HCT116 (cell line): ENCODE measurements around the gene FBP1.

Experiments used
- CEBPB ChIP-seq: IDR thresholded peaks from 2 replicates; pipeline ENCODE4 v1.6.1; 2012; ENCODE audit warnings: low read depth
- EGR1 ChIP-seq: IDR thresholded peaks from 2 replicates; pipeline ENCODE4 v1.6.1; 2012; ENCODE audit warnings: low read depth
- EZH2 ChIP-seq: fragments of 200-600 bp; sonication (generic); IDR thresholded peaks from 2 replicates; pipeline ENCODE4 v1.6.1; 2017; ENCODE audit warnings: antibody characterized with exemption, mixed run types
- MAX ChIP-seq: IDR thresholded peaks from 2 replicates; pipeline ENCODE4 v1.6.1; 2012
- POLR2A ChIP-seq: IDR thresholded peaks from 2 replicates; pipeline ENCODE4 v1.7.0; 2011; ENCODE audit warnings: borderline replicate concordance; ENCODE audit not compliant: insufficient read depth, insufficient read length; ENCODE audit errors: extremely low read depth
- POLR2AphosphoS5 ChIP-seq: IDR thresholded peaks from 2 replicates; pipeline ENCODE4 v1.6.1; 2011; ENCODE audit warnings: mild to moderate bottlenecking, low read depth, low read length, moderate library complexity
- RAD21 ChIP-seq: IDR thresholded peaks from 2 replicates; pipeline ENCODE4 v1.6.1; 2012; ENCODE audit warnings: low read depth, mild to moderate bottlenecking
- SIN3A ChIP-seq: IDR thresholded peaks from 2 replicates; pipeline ENCODE4 v1.6.1; 2012; ENCODE audit warnings: low read depth
- YY1 ChIP-seq: IDR thresholded peaks from 2 replicates; pipeline ENCODE4 v1.6.1; 2011; ENCODE audit warnings: low read length, low read depth, moderate library complexity, mild to moderate bottlenecking; ENCODE audit not compliant: insufficient replicate concordance; ENCODE audit errors: extremely low read depth
- ZFX ChIP-seq: fragments of 450-650 bp; IDR thresholded peaks from 2 replicates; pipeline ENCODE4 v1.6.1; 2017
- TF ChIP-seq, protein P1 (sequence below): IDR thresholded peaks from 2 replicates; pipeline ENCODE4 v1.6.1; 2011; ENCODE audit warnings: mild to moderate bottlenecking, low read length, moderate library complexity; ENCODE audit not compliant: insufficient replicate concordance; ENCODE audit errors: extremely low read depth
- TF ChIP-seq, protein P2 (sequence below): IDR thresholded peaks from 2 replicates; pipeline ENCODE4 v1.6.1; 2012
- TF ChIP-seq, protein P3 (sequence below): IDR thresholded peaks from 2 replicates; pipeline ENCODE4 v1.6.1; 2012; ENCODE audit warnings: low read depth
- TF ChIP-seq, protein P4 (sequence below), 3 experiments: fragments of 200-600 bp in 1 of 3; sonication (generic) in 1 of 3; IDR thresholded peaks in 2 of 3; conservative IDR thresholded peaks in 1 of 3; 2 replicates each; pipeline ENCODE4 v1.5.1; 2012 to 2017; ENCODE audit warnings: low read depth in 2 of 3, low read length in 2 of 3, antibody characterized with exemption in 1 of 3, borderline replicate concordance in 1 of 3, control low read depth in 1 of 3, mild to moderate bottlenecking in 1 of 3, mixed read lengths in 1 of 3, mixed run types in 1 of 3, moderate library complexity in 1 of 3; ENCODE audit not compliant: insufficient read depth in 1 of 3

GRCh38 chr9:94567271-94567670, 72.0 kb downstream of the FBP1 start:
- TF ChIP-seq SIN3A (no peak), POLR2A (no peak), RAD21 (no peak), POLR2AphosphoS5 (no peak), YY1 (no peak), CEBPB (no peak), EZH2 (no peak), MAX (no peak), ZFX (no peak), EGR1 (no peak)
- TF ChIP-seq, protein P1, sequence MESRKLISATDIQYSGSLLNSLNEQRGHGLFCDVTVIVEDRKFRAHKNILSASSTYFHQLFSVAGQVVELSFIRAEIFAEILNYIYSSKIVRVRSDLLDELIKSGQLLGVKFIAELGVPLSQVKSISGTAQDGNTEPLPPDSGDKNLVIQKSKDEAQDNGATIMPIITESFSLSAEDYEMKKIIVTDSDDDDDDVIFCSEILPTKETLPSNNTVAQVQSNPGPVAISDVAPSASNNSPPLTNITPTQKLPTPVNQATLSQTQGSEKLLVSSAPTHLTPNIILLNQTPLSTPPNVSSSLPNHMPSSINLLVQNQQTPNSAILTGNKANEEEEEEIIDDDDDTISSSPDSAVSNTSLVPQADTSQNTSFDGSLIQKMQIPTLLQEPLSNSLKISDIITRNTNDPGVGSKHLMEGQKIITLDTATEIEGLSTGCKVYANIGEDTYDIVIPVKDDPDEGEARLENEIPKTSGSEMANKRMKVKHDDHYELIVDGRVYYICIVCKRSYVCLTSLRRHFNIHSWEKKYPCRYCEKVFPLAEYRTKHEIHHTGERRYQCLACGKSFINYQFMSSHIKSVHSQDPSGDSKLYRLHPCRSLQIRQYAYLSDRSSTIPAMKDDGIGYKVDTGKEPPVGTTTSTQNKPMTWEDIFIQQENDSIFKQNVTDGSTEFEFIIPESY, result no peak
- TF ChIP-seq, protein P2, sequence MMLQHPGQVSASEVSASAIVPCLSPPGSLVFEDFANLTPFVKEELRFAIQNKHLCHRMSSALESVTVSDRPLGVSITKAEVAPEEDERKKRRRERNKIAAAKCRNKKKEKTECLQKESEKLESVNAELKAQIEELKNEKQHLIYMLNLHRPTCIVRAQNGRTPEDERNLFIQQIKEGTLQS, result no peak
- TF ChIP-seq, protein P3, sequence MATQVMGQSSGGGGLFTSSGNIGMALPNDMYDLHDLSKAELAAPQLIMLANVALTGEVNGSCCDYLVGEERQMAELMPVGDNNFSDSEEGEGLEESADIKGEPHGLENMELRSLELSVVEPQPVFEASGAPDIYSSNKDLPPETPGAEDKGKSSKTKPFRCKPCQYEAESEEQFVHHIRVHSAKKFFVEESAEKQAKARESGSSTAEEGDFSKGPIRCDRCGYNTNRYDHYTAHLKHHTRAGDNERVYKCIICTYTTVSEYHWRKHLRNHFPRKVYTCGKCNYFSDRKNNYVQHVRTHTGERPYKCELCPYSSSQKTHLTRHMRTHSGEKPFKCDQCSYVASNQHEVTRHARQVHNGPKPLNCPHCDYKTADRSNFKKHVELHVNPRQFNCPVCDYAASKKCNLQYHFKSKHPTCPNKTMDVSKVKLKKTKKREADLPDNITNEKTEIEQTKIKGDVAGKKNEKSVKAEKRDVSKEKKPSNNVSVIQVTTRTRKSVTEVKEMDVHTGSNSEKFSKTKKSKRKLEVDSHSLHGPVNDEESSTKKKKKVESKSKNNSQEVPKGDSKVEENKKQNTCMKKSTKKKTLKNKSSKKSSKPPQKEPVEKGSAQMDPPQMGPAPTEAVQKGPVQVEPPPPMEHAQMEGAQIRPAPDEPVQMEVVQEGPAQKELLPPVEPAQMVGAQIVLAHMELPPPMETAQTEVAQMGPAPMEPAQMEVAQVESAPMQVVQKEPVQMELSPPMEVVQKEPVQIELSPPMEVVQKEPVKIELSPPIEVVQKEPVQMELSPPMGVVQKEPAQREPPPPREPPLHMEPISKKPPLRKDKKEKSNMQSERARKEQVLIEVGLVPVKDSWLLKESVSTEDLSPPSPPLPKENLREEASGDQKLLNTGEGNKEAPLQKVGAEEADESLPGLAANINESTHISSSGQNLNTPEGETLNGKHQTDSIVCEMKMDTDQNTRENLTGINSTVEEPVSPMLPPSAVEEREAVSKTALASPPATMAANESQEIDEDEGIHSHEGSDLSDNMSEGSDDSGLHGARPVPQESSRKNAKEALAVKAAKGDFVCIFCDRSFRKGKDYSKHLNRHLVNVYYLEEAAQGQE, result no peak
- TF ChIP-seq, protein P4, sequence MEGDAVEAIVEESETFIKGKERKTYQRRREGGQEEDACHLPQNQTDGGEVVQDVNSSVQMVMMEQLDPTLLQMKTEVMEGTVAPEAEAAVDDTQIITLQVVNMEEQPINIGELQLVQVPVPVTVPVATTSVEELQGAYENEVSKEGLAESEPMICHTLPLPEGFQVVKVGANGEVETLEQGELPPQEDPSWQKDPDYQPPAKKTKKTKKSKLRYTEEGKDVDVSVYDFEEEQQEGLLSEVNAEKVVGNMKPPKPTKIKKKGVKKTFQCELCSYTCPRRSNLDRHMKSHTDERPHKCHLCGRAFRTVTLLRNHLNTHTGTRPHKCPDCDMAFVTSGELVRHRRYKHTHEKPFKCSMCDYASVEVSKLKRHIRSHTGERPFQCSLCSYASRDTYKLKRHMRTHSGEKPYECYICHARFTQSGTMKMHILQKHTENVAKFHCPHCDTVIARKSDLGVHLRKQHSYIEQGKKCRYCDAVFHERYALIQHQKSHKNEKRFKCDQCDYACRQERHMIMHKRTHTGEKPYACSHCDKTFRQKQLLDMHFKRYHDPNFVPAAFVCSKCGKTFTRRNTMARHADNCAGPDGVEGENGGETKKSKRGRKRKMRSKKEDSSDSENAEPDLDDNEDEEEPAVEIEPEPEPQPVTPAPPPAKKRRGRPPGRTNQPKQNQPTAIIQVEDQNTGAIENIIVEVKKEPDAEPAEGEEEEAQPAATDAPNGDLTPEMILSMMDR (IDR thresholded peaks at IDR 0.05 in 2 of 3, conservative IDR thresholded peaks at IDR 0.05 in 1 of 3; ENCODE audit: borderline replicate concordance in 1 of 3, insufficient read depth in 1 of 3, low read depth in 2 of 3, low read length in 2 of 3), result no peak
